MM.1S (cell line): Measurements from ENCODE around the gene TRIM27.

Experiments
- CTCF ChIP-seq: fragments of 300-600 bp; sonication (generic); IDR thresholded peaks from 2 replicates; pipeline ENCODE4 v1.5.1; 2016; ENCODE audit warnings: antibody characterized with exemption, low read length, mixed read lengths
- EZH2 ChIP-seq: fragments of 300-600 bp; sonication (generic); optimal IDR thresholded peaks from 2 replicates; pipeline ENCODE3; 2017; ENCODE audit warnings: low read depth, mild to moderate bottlenecking, antibody characterized with exemption, low read length, mixed read lengths

DNA sequence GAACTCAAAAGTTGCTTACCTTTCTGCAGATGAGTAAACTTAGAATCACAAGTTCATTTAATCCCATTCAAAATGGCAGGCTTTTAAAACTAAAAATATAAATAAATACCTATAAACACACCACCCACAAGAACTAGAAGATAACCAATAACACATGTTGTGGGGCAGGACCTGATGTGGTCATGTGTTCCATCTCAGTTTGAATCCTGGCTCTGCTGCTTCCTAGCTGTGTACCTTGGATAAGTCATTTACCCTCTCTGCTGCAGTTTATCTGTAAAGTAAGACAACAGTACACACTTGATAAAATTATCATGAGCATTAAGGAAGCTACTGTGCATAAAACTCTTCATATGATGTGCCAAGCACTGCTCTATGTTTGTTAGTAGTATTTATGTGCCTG lies 22.0 kb downstream of the TRIM27 start:
- TF ChIP-seq EZH2 (no peak), CTCF (no peak)
